ENCODE results near the gene IGSF9.
A peak's percentile ranks its signal among the peaks of the same experiment; 100 is the strongest.

IGSF9 gene

GRCh38 chr1:159927211-159927848 is 18.1 kb downstream of the IGSF9 start:
- Histone ChIP-seq H4K20me1 (ENCODE audit: insufficient read depth, low read length) (no peaks in the 10 kb centered on the region), H3K9me2 (replicated peaks; ENCODE audit: insufficient read depth, low read length) (no peaks in the 10 kb centered on the region), H3K4me2 (ENCODE audit: low read depth, low read length) (no peak overlapping the region), H3K36me3 (replicated peaks; ENCODE audit: insufficient read depth, low read length) (no peaks in the 10 kb centered on the region), H3K9ac (ENCODE audit: low read length) (no peak overlapping the region), H3K9me3 (replicated peaks; ENCODE audit: insufficient read depth, low read length) (no peaks in the 10 kb centered on the region), H3K27ac (ENCODE audit: low read length) (no peak overlapping the region), H3F3A (ENCODE audit: insufficient read depth, low read length) (0 out of 2 replicates have a peak, but pooled peaks cover 3% of the 10 kb centered on the region), H3K4me3 (ENCODE audit: low read length) (no peak overlapping the region), H3K27me3 (replicated peaks; ENCODE audit: insufficient read depth, low read length) (no peaks in the 10 kb centered on the region), H2AFZ (ENCODE audit: low read length) (no peak overlapping the region), H3K4me1 (ENCODE audit: low read length) (peaks cover 18% of the 10 kb centered on the region), H3K79me2 (ENCODE audit: low read length) (peaks cover 30% of the 10 kb centered on the region)
- TF ChIP-seq EZH2 (optimal IDR thresholded peaks at IDR 0.05; ENCODE audit: low read depth, low read length) (no peak), EZH2phosphoT487 (IDR thresholded peaks at IDR 0.05; ENCODE audit: low read length) (no peak)
- TF ChIP-seq, protein P1, sequence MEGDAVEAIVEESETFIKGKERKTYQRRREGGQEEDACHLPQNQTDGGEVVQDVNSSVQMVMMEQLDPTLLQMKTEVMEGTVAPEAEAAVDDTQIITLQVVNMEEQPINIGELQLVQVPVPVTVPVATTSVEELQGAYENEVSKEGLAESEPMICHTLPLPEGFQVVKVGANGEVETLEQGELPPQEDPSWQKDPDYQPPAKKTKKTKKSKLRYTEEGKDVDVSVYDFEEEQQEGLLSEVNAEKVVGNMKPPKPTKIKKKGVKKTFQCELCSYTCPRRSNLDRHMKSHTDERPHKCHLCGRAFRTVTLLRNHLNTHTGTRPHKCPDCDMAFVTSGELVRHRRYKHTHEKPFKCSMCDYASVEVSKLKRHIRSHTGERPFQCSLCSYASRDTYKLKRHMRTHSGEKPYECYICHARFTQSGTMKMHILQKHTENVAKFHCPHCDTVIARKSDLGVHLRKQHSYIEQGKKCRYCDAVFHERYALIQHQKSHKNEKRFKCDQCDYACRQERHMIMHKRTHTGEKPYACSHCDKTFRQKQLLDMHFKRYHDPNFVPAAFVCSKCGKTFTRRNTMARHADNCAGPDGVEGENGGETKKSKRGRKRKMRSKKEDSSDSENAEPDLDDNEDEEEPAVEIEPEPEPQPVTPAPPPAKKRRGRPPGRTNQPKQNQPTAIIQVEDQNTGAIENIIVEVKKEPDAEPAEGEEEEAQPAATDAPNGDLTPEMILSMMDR (IDR thresholded peaks at IDR 0.05; ENCODE audit: low read length) = no peak
- no peak for DNase-seq

- Histone ChIP-seq H3K9me3 (replicated peaks; ENCODE audit: insufficient read depth, low read length) (no peaks in the 10 kb centered on the region), H3K4me2 (ENCODE audit: low read depth, low read length) (peak overlapping the region; percentile 85), H3K79me2 (ENCODE audit: low read length) (peaks cover 46% of the 10 kb centered on the region), H3K27me3 (replicated peaks; ENCODE audit: insufficient read depth, low read length) (no peaks in the 10 kb centered on the region), H3F3A (ENCODE audit: insufficient read depth, low read length) (peaks cover 8% of the 10 kb centered on the region), H3K36me3 (replicated peaks; ENCODE audit: insufficient read depth, low read length) (no peaks in the 10 kb centered on the region), H2AFZ (ENCODE audit: low read length) (peak overlapping the region; percentile 71), H3K9ac (ENCODE audit: low read length) (peak overlapping the region; percentile 93), H3K4me3 (ENCODE audit: low read length) (peak overlapping the region; percentile 86), H4K20me1 (ENCODE audit: insufficient read depth, low read length) (no peaks in the 10 kb centered on the region), H3K4me1 (ENCODE audit: low read length) (peaks cover 30% of the 10 kb centered on the region), H3K9me2 (replicated peaks; ENCODE audit: insufficient read depth, low read length) (no peaks in the 10 kb centered on the region), H3K27ac (ENCODE audit: low read length) (peak overlapping the region; percentile 55; the same call in 1 of the 2 replicates)
- TF ChIP-seq EZH2phosphoT487 (IDR thresholded peaks at IDR 0.05; ENCODE audit: low read length) (no peak), EZH2 (optimal IDR thresholded peaks at IDR 0.05; ENCODE audit: low read depth, low read length) (no peak)
- TF ChIP-seq, protein P1 (IDR thresholded peaks at IDR 0.05; ENCODE audit: low read length) = no peak
- no peak for DNase-seq
Measured at GRCh38 chr1:159925719-159926078, 19.7 kb downstream of the IGSF9 start.

DNA sequence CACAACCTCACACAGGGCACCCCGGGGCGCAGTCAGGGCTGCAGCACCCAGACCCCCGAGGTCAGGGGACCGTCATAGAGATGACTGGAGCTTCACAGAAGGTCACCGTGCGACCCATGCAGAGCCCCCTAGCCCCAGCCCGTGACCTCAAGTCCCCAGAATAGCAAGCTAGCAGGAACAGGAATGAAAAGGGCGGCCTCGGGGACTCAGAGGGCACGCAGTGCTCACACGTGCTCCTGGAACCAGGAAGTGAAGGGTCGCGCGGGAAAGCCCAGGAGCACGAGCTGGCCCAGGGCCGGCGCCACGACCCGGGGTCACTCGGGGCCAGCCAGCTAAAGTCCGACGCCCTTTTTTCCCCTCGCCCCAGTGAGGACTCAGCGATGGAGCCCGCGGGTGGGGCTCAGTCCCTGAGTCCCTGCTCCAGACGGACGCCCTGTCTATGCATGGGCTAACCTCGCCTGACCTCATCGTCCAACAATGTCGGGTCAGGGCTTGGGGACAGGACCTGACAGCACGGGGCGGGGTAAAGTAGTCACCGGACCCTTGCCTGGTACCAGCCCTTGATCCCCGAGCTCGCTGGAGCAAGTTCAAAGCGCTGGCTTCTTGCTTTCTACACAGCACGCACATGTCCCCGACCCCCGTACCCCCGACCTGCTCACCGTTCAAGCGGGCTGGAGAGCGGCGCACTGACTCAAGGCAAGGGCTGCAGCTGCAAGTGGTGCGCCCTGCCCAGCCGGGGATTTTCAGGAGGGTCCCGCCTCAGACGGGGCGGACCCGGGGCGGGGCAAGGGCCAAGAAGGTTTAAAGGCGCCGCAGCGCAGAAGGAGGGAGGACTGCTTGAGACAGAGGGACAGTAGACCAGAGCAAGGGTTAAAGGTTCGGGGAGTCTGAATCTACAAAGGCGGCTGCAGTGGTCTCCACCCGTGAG is 20.4 kb downstream of the IGSF9 start, which contains the start of gene TAGLN2:
TSS of gene TAGLN2 (minus strand) at position 717 of the 928 bp plus-strand sequence. CDS start 4,998 bp downstream, outside the sequence.
- Histone ChIP-seq H3K4me2 (ENCODE audit: low read depth, low read length) (peak within 1 kb of the TSS; percentile 85), H3K4me1 (ENCODE audit: low read length) (peaks cover 30% of the 10 kb centered on the region), H3K9me3 (replicated peaks; ENCODE audit: insufficient read depth, low read length) (no peaks in the 10 kb centered on the region), H3K36me3 (replicated peaks; ENCODE audit: insufficient read depth, low read length) (no peaks in the 10 kb centered on the region), H3K9me2 (replicated peaks; ENCODE audit: insufficient read depth, low read length) (no peaks in the 10 kb centered on the region), H3F3A (ENCODE audit: insufficient read depth, low read length) (peaks cover 8% of the 10 kb centered on the region), H3K4me3 (ENCODE audit: low read length) (peak within 1 kb of the TSS; percentile 86), H3K27me3 (replicated peaks; ENCODE audit: insufficient read depth, low read length) (no peaks in the 10 kb centered on the region), H4K20me1 (ENCODE audit: insufficient read depth, low read length) (no peaks in the 10 kb centered on the region), H3K27ac (ENCODE audit: low read length) (peak within 1 kb of the TSS; percentile 55), H3K79me2 (ENCODE audit: low read length) (peaks cover 53% of the 10 kb centered on the region), H2AFZ (ENCODE audit: low read length) (peak within 1 kb of the TSS; percentile 71), H3K9ac (ENCODE audit: low read length) (peak within 1 kb of the TSS; percentile 93)
- DNase-seq = peak; percentile 97
- TF ChIP-seq, protein P1 (IDR thresholded peaks at IDR 0.05; ENCODE audit: low read length) = no peak
- TF ChIP-seq EZH2 (optimal IDR thresholded peaks at IDR 0.05; ENCODE audit: low read depth, low read length) (no peak), EZH2phosphoT487 (IDR thresholded peaks at IDR 0.05; ENCODE audit: low read length) (no peak)

All from MM.1S (cell line).